Tibial nerve (tissue), 4 donors: ENCODE results near the gene FAM9B.

Experiments used
- EP300 ChIP-seq, 2 donors: sonication (generic); formaldehyde crosslinking; IDR thresholded peaks; one replicate each; pipeline ENCODE4 v1.6.1; 2017; ENCODE audit warnings: antibody characterized with exemption in 2 of 2, mild to moderate bottlenecking in 1 of 2
- POLR2A ChIP-seq, 2 donors: fragments of 450-650 bp; IDR thresholded peaks; one replicate each; pipeline ENCODE4 v1.6.1; 2017; ENCODE audit warnings: antibody characterized with exemption in 2 of 2, mild to moderate bottlenecking in 2 of 2, moderate library complexity in 2 of 2
- TF ChIP-seq, protein P1 (sequence below), 5 experiments: fragments of 200-600 bp in 3 of 5; fragments of 450-650 bp in 2 of 5; sonication (generic) in 3 of 5; IDR thresholded peaks; one replicate each; pipeline ENCODE4 v1.5.1; 2016 to 2019; ENCODE audit warnings: antibody characterized with exemption in 5 of 5, mild to moderate bottlenecking in 3 of 5, moderate library complexity in 2 of 5

- TF ChIP-seq, protein P1, sequence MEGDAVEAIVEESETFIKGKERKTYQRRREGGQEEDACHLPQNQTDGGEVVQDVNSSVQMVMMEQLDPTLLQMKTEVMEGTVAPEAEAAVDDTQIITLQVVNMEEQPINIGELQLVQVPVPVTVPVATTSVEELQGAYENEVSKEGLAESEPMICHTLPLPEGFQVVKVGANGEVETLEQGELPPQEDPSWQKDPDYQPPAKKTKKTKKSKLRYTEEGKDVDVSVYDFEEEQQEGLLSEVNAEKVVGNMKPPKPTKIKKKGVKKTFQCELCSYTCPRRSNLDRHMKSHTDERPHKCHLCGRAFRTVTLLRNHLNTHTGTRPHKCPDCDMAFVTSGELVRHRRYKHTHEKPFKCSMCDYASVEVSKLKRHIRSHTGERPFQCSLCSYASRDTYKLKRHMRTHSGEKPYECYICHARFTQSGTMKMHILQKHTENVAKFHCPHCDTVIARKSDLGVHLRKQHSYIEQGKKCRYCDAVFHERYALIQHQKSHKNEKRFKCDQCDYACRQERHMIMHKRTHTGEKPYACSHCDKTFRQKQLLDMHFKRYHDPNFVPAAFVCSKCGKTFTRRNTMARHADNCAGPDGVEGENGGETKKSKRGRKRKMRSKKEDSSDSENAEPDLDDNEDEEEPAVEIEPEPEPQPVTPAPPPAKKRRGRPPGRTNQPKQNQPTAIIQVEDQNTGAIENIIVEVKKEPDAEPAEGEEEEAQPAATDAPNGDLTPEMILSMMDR (IDR thresholded peaks at IDR 0.05): no peak
- TF ChIP-seq POLR2A (IDR thresholded peaks at IDR 0.05) (no peak), EP300 (IDR thresholded peaks at IDR 0.05) (no peak)
Measured at GRCh38 chrX:9062641-9063040, 28.7 kb upstream of the FAM9B start.
